ENCODE measurements around the gene FRMD4B.

The FRMD4B gene

GRCh38 chr3:69368129-69368741 is 17.7 kb downstream of the FRMD4B start:
- Histone ChIP-seq H2AFZ (ENCODE audit: low read length) (no peak overlapping the region), H3K9ac (ENCODE audit: low read length) (no peak overlapping the region), H3K27ac (ENCODE audit: low read depth, low read length, poor library complexity, severe bottlenecking) (no peak overlapping the region), H3K4me1 (ENCODE audit: insufficient read depth, low read length, severe bottlenecking) (no peaks in the 10 kb centered on the region), H4K20me1 (ENCODE audit: insufficient read depth, low read length) (no peaks in the 10 kb centered on the region), H3K9me2 (ENCODE audit: low read depth, low read length) (no peaks in the 10 kb centered on the region), H3F3A (ENCODE audit: insufficient read depth, low read length) (no peaks in the 10 kb centered on the region), H3K9me3 (ENCODE audit: low read length) (no peaks in the 10 kb centered on the region), H3K36me3 (ENCODE audit: insufficient read depth, low read length) (no peaks in the 10 kb centered on the region), H3K79me2 (ENCODE audit: insufficient read depth, low read length) (no peaks in the 10 kb centered on the region), H3K4me3 (ENCODE audit: low read depth, low read length, poor library complexity, severe bottlenecking) (no peak overlapping the region), H3K27me3 (ENCODE audit: insufficient read depth, low read length) (0 out of 2 replicates have a peak, but pooled peaks cover 3% of the 10 kb centered on the region), H3K4me2 (ENCODE audit: low read length) (no peak overlapping the region)
- TF ChIP-seq EZH2 (IDR thresholded peaks at IDR 0.05; ENCODE audit: borderline replicate concordance, low read length) (no peak), CTCF (IDR thresholded peaks at IDR 0.05; ENCODE audit: low read length) (no peak)

GRCh38 chr3:69367586-69367985 is 18.3 kb downstream of the FRMD4B start:
- Histone ChIP-seq H3F3A (ENCODE audit: insufficient read depth, low read length) (no peaks in the 10 kb centered on the region), H3K27me3 (ENCODE audit: insufficient read depth, low read length) (0 out of 2 replicates have a peak, but pooled peaks cover 3% of the 10 kb centered on the region), H3K79me2 (ENCODE audit: insufficient read depth, low read length) (no peaks in the 10 kb centered on the region), H3K4me2 (ENCODE audit: low read length) (no peak overlapping the region), H3K4me3 (ENCODE audit: low read depth, low read length, poor library complexity, severe bottlenecking) (no peak overlapping the region), H3K9me3 (ENCODE audit: low read length) (no peaks in the 10 kb centered on the region), H4K20me1 (ENCODE audit: insufficient read depth, low read length) (no peaks in the 10 kb centered on the region), H2AFZ (ENCODE audit: low read length) (no peak overlapping the region), H3K27ac (ENCODE audit: low read depth, low read length, poor library complexity, severe bottlenecking) (no peak overlapping the region), H3K36me3 (ENCODE audit: insufficient read depth, low read length) (no peaks in the 10 kb centered on the region), H3K4me1 (ENCODE audit: insufficient read depth, low read length, severe bottlenecking) (no peaks in the 10 kb centered on the region), H3K9ac (ENCODE audit: low read length) (no peak overlapping the region), H3K9me2 (ENCODE audit: low read depth, low read length) (no peaks in the 10 kb centered on the region)
- TF ChIP-seq EZH2 (IDR thresholded peaks at IDR 0.05; ENCODE audit: borderline replicate concordance, low read length) (no peak), CTCF (IDR thresholded peaks at IDR 0.05; ENCODE audit: low read length) (no peak)

- Histone ChIP-seq H3K27ac (ENCODE audit: low read depth, low read length, poor library complexity, severe bottlenecking) (no peak overlapping the region), H3K4me2 (ENCODE audit: low read length) (no peak overlapping the region)
Measured at GRCh38 chr3:69364354-69364753, 21.5 kb downstream of the FRMD4B start.

More at GRCh38 chr3:69364354-69364753, 21.5 kb downstream of the FRMD4B start:
- Histone ChIP-seq H3K36me3 (ENCODE audit: insufficient read depth, low read length) (no peaks in the 10 kb centered on the region), H3K9me2 (ENCODE audit: low read depth, low read length) (no peaks in the 10 kb centered on the region), H4K20me1 (ENCODE audit: insufficient read depth, low read length) (no peaks in the 10 kb centered on the region), H3K27me3 (ENCODE audit: insufficient read depth, low read length) (no peaks in the 10 kb centered on the region), H3K9me3 (ENCODE audit: low read length) (no peaks in the 10 kb centered on the region), H3K4me1 (ENCODE audit: insufficient read depth, low read length, severe bottlenecking) (no peaks in the 10 kb centered on the region), H3K4me3 (ENCODE audit: low read depth, low read length, poor library complexity, severe bottlenecking) (no peak overlapping the region), H3K79me2 (ENCODE audit: insufficient read depth, low read length) (no peaks in the 10 kb centered on the region), H2AFZ (ENCODE audit: low read length) (no peak overlapping the region), H3F3A (ENCODE audit: insufficient read depth, low read length) (no peaks in the 10 kb centered on the region), H3K9ac (ENCODE audit: low read length) (no peak overlapping the region)
- no peak for TF ChIP-seq CTCF (IDR thresholded peaks at IDR 0.05; ENCODE audit: low read length)

All from OCI-LY1 (cell line).